DND-41 (cell line): Measurements from ENCODE around the gene TMEM131L.

ENCODE experiments used
- EZH2 ChIP-seq: IDR thresholded peaks from 3 replicates; pipeline ENCODE4 v1.6.1; 2012; ENCODE audit warnings: borderline replicate concordance, low read depth, mild to moderate bottlenecking, moderate library complexity, low read length, inconsistent platforms; ENCODE audit not compliant: severe bottlenecking
- TF ChIP-seq, protein P1 (sequence below): IDR thresholded peaks from 2 replicates; pipeline ENCODE4 v1.5.1; 2012; ENCODE audit warnings: borderline replicate concordance, low read length, moderate library complexity, mild to moderate bottlenecking; ENCODE audit not compliant: poor library complexity, severe bottlenecking; ENCODE audit errors: extremely low read depth

DNA sequence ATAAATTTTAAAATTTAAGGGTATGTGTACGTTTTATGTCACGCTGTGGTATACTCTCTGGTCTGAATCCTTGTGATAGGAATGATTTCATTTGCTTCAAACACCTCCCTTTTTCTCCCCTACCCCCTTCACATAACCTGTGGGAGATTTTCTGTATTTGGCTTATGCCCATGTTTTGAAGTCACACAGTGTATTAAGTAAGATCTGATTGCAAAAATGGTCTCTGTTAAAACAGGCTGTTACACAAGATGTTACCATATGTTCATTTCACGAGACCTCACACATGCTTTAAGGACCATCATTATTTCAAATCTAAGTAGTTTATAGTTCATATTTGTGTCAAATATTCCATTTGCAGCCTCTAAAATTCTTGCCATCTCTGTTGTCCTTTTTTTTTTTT lies 63.5 kb downstream of the TMEM131L start:
- TF ChIP-seq, protein P1, sequence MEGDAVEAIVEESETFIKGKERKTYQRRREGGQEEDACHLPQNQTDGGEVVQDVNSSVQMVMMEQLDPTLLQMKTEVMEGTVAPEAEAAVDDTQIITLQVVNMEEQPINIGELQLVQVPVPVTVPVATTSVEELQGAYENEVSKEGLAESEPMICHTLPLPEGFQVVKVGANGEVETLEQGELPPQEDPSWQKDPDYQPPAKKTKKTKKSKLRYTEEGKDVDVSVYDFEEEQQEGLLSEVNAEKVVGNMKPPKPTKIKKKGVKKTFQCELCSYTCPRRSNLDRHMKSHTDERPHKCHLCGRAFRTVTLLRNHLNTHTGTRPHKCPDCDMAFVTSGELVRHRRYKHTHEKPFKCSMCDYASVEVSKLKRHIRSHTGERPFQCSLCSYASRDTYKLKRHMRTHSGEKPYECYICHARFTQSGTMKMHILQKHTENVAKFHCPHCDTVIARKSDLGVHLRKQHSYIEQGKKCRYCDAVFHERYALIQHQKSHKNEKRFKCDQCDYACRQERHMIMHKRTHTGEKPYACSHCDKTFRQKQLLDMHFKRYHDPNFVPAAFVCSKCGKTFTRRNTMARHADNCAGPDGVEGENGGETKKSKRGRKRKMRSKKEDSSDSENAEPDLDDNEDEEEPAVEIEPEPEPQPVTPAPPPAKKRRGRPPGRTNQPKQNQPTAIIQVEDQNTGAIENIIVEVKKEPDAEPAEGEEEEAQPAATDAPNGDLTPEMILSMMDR: no peak
- no peak for TF ChIP-seq EZH2
